NCI-H2227 (cell line): ENCODE results near the gene LEF1.
"Not testable (repeated sequence)": the region's sequence is repeated elsewhere in the genome, so short reads cannot be mapped to it uniquely, and the experiment has no call there.

Source experiments
- DNase-seq: peaks from one replicate; lab custom pipeline; 2025; ENCODE audit not compliant: unreplicated experiment; lab: John Stamatoyannopoulos, UW

LEF1 gene

DNA sequence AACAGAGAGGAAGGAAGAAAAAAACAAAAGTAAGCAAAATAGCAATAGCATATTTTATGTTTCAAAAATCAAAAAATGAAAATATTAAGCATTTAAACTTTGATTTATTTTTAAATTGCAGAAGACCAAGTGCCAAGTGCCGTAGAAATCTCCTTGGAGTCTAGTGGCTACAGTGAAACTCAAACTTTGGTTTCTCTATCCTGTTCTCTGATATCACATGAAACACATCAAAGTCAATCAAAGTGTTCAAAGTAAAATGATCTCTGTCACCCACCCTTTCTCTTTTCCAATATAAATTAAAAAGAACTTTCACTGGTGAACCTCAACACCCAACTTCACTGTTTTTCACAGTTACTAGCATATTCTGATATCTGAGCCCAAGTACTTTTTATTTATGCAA, 98.0 kb downstream of the LEF1 start:
- DNase-seq, result no peak

- no peak for DNase-seq
Measured at GRCh38 chr4:108068442-108068841, 100.3 kb downstream of the LEF1 start.

- no peak for DNase-seq
Measured at GRCh38 chr4:108060686-108061321, 107.9 kb downstream of the LEF1 start.

- DNase-seq, result peak; percentile 30
Measured at GRCh38 chr4:108060164-108060563, 108.6 kb downstream of the LEF1 start.

DNA sequence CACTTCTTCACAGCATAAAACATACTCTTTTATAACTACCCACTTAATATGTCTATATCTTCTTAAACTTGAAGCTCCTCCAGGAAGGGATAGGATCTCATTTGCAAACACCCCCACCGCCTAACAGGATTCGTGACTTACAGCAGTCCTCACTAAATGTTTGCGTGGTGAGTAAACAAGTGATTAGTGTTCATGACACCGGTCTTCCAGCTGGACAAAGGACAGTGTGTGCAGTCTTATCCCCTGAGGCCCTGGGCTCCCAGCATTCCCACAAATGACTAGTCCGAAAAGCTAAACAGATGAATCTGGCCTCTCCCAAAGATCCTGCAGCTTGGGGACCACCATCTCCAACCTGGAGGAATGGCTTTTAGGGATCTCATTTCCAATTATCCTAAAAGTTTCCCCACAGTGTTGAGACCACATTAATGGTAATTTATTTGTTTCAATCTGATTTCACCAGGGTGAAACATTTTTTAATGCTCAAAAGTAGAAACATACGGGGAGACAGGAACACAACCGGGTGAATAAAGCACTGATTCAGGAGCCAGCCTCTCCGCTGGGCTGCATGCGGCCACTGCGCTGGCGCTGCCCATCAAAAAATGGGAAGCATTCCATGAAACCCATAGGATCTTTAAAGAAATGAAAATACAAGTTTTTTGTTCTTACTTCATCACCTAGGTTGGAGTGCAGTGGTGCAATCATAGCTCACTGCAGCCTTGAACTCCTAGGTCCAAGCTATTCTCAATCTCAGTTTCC, 109.9 kb downstream of the LEF1 start:
- no peak for DNase-seq

- no peak for DNase-seq
Measured at GRCh38 chr4:108056418-108056817, 112.3 kb downstream of the LEF1 start.

DNA sequence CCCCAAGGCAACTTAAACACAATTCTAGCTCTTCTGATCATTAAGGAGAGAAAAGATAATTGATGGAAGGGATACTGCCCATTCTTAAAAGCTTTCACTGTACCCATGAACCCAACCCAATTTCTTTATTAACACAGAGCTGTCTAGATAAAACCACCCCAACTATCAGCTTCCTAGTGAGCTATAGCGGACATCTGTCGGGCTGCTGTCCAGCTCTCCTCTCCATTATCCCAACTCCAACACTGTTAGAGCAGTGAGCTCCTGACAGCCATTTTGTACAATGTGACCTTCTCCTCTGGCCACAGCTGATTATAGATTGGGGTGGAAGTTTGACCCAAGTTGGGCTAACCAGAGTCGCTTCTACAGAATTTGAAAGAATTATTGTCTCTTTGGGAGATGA, 112.9 kb downstream of the LEF1 start:
- DNase-seq, result no peak

- no peak for DNase-seq
Measured at GRCh38 chr4:108054025-108054638, 114.6 kb downstream of the LEF1 start.

DNA sequence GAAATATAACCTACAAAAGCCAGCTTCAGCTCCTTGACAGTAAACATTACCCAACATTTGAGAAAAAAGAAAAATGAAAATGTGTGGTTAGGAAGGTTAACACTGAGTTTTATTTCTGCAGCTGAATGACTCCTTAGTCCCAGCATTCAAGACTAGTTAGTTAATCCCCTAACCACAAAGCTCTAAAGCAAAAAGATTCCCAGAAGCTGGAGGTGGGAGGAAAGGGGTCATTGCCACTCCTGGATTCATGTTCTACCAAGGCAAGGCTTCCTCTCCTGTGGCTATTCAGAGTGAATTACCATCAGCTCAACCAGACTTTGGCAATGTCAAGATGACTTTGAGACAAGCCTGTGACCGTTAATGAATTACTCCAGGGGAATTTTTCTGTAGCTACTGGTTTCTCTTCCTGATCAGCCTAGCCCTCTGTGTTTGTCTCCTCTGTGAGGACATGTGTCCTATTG, 115.5 kb downstream of the LEF1 start:
- DNase-seq, result no peak

GRCh38 chr4:108052558-108053120, 116.1 kb downstream of the LEF1 start:
- no peak for DNase-seq

DNA sequence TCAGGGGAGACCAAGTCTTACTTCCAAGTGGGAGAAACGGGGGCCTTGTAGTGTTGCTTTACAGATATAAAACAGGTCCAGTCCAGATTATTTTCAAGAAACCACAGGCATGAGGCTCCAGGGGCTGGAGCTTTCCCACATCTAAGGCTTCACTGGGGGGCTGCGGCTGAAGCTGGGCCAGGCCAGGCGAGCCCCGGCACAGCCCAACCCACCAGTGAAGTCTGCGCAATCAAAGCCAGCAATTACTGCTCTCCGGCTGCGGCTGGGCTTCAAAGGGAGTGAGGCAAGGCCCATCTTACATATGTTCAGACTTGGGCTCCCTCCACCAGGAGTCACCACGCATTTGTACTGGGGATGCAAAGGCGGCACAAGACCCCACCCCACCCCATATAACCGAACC, 117.4 kb downstream of the LEF1 start:
- DNase-seq, result peak; percentile 39

- not testable (repeated sequence) for DNase-seq
Measured at GRCh38 chr4:108050166-108051111, 118.3 kb downstream of the LEF1 start.

DNA sequence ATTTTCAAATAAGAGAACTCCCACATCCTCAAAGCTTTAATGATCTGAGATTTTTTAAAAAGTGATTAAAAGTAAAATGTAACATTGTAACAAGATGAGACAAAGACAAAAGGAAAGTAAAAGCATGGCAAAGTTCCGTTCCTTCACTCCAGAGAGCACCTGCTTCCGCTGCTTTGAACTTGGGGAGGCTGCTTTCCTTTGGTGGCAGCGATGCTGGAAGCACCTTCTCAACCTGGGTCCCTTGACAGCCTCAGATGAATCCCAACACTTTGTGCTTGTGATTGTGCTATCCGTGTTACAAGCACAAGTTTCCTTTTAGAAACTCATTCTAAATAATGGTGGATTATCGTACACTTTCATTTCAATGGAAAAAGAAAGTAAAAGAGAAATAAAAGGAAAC, 119.3 kb downstream of the LEF1 start:
- DNase-seq, result no peak

- no peak for DNase-seq
Measured at GRCh38 chr4:108048997-108049396, 119.7 kb downstream of the LEF1 start.

DNA sequence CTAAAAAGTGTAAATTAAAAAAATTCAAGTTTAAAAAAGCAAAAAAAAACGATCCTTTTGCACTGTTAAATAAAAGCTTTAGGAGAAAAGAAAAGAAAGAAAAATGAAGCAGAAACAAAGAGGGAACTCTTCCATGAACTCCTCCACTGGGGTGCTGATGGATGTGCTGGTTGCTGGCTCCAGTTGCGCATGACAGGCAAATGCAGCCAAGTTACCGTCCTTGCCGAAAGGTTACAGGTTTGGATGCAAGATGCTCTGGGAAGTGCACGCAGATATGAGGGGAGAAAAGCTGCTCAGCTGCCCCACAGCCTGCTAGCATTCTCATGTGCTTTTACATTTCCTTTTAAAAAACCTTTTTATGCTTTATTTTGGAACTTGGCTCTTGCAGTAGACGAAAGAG, 120.6 kb downstream of the LEF1 start:
- no peak for DNase-seq

- DNase-seq, result no peak
Measured at GRCh38 chr4:108047199-108047598, 121.5 kb downstream of the LEF1 start.

- DNase-seq, result no peak
Measured at GRCh38 chr4:108045687-108046024, 123.1 kb downstream of the LEF1 start.

DNA sequence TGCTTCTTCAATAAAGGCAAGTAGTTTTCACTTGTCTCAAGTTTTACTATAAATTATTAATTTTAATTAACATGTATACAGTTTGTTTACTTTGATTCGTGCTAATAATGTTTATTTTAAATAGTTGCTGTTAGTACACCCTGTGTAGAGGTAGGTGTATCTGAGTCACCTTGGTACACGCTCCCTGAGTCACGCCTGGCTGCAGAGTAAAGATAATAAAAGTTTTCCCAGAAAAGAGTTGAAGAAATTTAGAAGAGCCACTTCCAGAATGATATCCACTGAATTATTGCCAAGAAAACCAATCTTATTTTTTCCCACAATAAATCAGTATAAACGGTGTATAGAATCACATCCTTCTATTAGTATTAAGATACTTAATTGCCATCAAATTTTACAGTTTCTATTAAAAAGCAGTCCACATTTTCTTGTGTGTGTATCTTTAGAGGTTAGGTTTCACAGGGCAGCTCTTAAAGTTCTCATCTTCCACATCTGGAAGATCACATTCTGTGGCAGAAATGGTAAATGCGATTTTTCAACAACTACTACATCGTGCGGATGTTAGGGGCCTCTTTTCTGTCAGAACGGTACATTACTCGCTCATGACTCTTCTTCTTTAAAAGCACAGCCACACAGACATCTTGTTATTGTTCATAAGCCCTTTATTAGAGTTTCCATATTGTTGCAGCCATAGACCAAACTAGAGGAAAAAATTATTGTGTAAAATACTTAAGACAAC, 123.6 kb downstream of the LEF1 start:
- no peak for DNase-seq

DNA sequence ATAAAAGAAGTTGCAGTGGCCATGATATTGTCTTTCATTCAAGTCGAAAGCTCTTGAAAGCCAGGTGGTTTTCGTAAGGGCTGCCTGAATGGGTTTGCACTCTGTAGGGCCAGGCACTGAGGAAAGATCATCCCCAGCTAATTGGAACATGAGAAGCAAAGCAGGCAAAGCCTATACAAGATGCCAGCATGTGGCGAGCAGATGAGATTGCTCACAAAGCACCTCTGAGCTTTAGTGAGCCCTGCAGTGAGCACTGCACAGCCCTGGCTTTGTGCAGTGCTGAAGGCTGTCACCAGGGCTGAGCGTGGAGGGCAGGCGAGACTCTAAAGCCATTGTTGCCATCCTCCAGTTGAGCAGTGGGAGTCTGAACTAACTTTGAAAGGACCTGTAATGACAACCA, 125.2 kb downstream of the LEF1 start:
- peak; percentile 16 for DNase-seq

DNA sequence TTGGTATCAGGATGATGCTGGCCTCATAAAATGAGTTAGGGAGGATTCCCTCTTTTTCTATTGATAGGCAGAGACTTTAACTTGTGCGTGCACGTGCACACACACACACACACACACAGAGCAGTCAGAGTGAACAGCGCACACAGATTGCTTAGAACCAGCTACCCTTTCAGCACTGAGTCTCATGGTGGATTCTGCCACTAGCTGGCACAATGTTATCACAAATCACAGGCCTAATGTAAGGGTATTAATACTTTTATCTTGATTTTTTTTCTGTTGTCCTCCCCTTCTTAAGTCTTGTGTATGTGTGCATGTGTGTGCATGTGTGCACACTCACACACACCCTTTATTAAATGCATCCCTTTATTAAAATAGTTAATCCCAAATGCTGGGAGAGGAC, 125.8 kb downstream of the LEF1 start:
- no peak for DNase-seq
